ENCODE data around the gene ARHGAP10.

Gene ARHGAP10

DNA sequence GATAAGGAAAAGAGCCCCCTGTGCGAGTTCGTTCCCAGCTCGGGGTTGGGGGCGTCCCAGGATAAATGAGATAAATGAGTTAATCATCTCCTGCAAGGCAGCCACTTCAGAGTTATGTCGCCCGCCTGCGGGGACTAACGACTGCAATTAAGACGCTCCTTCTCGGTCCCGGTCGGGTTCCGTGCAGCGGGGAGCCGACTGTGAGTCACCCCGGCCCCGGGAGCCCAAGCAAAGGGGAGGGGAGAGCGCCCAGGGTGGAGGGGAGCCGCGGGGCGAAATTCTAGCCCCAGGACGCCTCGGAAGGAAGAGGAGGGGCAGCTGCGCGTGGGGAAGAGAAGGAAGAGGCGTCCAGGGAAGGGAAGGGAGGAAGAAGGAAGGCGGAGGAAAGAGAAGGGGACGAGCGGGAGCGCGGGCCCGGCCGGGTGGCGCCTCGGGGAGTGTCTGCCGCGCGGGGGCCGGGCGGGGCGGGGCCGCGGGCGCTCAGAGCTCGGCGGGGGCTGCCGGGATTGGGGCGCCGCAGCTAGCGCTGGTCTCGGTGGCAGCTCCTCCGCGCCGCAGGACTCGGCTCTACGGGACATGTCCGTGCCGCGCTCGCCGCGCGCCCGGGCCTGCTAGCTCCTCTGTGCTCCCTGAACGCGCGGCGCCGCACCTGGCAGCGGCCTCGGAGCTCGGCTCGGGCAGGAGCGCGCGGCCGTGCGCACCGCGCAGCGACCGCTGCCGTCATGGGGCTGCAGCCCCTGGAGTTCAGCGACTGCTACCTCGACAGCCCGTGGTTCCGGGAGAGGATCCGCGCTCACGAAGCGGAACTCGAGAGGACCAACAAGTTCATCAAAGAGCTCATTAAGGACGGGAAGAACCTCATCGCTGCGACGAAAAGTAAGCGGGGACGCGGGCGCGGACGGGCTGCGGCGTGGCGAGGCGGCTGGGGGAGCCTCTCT, at the start of gene ARHGAP10:
ARHGAP10 (plus strand) TSS at position 509 of the 938 bp plus-strand sequence; CDS start at position 723, 214 bp downstream.
- peak; percentile 74 for FAIRE-seq
- peak; percentile 35 for DNase-seq (ENCODE audit: extremely low spot score, insufficient read length, low read depth)

- DNase-seq (ENCODE audit: extremely low spot score, insufficient read length, low read depth) (no peak), FAIRE-seq (no peak)
Observed at GRCh38 chr4:147682755-147683154, 49.1 kb upstream of the ARHGAP10 start.

DNA sequence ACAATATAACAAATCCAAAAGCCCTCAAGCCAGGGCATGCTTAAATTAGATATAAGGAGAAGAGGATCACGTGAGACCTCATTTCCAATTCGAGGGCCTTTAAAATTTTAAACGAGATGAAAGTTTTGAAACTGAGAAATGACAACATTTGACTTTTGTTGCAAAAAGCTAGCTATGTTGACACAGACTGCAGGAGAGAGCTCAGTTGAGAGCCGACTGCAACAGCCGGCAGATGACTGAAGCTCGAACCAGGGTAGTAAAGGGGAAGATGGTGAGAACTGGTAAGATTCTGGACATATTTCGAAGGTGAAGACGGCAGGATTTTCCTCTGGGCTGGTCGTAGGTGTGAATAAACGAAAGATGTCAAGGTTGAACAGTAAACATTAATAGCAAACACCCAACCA, 48.7 kb upstream of the ARHGAP10 start:
- no peak for DNase-seq (ENCODE audit: extremely low spot score, insufficient read length, low read depth)

DNA sequence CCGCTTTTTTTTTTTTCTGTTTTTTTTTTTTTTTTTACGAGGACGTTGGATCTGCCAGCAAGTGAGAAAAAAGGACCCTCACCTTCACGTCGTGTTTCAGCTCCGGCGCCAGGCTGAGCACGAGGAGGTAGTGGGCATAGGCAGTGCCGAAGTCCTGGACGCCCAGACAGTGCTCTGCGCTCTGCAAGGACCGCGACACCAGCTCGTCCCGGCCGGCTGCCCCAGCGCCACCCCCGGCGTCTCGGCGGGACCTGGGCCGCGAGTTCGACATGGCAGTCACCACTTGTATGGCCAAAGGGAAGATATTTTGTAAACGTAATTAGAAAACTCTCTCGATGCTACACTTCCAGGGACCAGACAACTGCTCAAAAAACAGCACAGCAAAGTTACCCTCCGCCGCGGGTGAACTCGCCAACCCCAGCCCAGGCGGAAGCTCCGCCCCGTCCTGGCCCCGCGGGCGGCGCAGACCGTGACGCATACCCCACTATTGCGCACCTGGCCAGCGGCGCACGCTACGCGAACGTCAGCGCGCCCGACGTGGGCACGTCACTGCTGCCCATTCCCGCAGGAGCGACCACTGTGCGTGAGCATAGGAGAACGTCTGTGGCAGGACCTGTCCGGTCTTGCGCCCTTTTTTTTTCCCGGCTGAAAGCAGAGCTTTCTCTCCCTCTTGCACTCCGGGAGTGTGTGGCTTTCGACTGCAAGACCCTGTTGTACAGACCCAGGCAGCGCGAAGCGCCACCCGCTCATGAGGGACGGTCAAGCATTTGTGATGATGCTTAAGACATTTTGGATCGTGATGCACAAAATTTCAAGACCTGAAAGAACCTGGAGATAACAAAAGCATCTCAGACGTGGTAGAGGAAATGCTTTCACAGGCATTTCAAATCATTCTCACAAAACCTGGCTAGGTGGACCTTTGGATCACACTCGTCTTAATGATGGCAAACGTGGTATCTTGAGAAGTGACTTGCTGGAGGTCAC, 47.9 kb upstream of the ARHGAP10 start, which contains the start of gene PRMT9:
PRMT9 (minus strand) TSS at position 447 of the 984 bp plus-strand sequence; CDS start at position 271, 176 bp downstream.
- peak; percentile 96 for FAIRE-seq
- DNase-seq (ENCODE audit: extremely low spot score, insufficient read length, low read depth), result peak; percentile 93

More for the DNA sequence above, 48.7 kb upstream of the ARHGAP10 start:
- FAIRE-seq, result no peak

DNA sequence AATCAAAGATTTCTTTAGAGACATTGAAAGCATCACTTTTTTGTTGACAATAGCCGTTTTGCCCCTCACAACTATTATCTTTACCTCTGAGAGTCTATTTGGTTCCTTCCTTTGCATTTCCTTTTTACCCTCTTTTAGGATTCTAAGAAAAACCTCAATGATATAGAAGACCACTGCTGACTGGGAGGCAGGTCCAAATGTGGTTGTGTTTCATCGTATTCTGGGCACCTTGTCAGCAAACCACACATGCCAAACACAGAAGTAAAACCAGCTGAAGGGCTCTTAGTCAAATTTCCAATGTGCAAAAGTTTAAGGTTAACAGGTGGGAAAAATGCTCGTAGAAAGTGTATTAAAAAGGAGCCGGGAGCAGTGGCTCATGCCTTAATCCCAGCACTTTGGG, 42.8 kb upstream of the ARHGAP10 start:
- DNase-seq (ENCODE audit: extremely low spot score, insufficient read length, low read depth), result no peak
- no peak for FAIRE-seq

DNA sequence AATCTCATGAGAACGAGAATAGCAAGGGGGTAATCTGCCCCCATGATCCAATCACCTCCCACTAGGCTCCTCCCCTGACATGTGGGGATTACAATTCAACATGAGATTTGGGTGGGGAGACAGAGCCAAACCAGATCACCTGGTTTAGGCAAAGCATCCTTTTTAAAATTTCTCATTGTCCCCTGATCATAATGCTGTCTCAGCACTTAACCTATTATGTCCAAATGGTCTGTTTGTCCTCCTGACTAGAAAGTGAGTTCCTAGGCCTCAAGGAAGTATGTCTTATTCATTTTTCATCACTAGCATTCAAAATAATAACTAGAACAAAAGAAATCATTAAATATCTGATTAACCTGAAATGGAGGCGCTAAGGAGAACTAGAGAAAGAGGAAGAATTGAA, 40.1 kb upstream of the ARHGAP10 start:
- FAIRE-seq, result no peak

DNA sequence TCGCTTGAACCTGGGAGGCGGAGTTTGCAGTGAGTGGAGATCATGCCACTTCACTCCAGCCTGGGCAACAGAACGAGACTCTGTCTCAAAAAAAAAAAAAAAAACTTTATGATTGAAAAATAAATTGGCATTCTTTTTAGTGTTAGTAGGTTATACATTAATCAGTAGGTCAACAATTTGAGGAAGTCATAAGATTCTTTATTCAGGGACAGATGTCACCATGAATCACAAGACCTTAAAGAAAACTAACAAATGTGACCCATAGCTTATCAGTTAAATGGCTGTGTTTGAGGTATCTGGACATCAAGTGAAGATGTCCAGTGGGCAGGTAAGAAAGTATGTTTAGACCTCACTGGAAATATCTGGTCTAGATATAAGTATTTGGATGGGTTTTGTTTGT, 38.7 kb upstream of the ARHGAP10 start:
- DNase-seq (ENCODE audit: extremely low spot score, insufficient read length, low read depth), result no peak
- FAIRE-seq, result no peak

More for the DNA sequence above, 40.1 kb upstream of the ARHGAP10 start:
- no peak for DNase-seq (ENCODE audit: extremely low spot score, insufficient read length, low read depth)

- FAIRE-seq (no peak), DNase-seq (ENCODE audit: extremely low spot score, insufficient read length, low read depth) (no peak)
Observed at GRCh38 chr4:147696866-147697265, 35.0 kb upstream of the ARHGAP10 start.

GRCh38 chr4:147704846-147705245, 27.0 kb upstream of the ARHGAP10 start:
- peak; percentile 38 for FAIRE-seq
- no peak for DNase-seq (ENCODE audit: extremely low spot score, insufficient read length, low read depth)

DNA sequence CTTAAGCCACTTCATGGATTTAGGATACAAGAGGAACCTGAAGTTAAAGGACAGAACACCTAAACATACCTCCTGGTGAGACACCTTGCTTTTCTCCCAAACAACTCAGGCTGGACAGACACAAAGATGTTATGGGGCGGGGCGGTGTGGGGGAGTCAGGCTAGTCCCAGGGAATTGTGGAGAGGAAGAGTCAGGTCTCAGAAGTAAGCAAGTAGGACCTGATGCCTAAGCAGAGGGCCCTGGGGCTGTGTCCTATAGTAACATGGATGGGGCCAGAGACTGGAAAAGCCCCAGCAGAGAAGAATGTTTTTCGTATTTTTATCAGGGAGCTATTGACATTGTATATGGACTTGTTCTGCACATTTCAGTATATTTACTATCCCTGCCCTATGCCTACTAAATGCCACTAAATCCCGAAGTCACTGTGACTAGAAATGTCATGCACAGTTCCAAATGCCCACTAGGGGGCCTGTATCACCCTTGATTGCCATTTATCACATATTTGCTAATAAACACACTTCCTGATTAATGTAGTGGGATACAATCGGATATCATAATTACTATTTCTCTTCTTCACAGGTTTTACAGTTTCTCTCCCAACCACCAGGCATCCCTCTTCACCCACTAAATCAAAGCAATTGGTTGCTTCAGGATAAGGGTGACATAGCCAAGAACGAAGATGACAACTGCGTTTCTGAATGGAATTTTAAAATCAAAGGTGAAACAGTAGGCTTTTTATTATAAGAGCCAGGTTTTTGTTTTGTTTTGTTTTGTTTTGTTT, 23.8 kb upstream of the ARHGAP10 start:
- DNase-seq (ENCODE audit: extremely low spot score, insufficient read length, low read depth) (no peak), FAIRE-seq (peak; percentile 86)

DNA sequence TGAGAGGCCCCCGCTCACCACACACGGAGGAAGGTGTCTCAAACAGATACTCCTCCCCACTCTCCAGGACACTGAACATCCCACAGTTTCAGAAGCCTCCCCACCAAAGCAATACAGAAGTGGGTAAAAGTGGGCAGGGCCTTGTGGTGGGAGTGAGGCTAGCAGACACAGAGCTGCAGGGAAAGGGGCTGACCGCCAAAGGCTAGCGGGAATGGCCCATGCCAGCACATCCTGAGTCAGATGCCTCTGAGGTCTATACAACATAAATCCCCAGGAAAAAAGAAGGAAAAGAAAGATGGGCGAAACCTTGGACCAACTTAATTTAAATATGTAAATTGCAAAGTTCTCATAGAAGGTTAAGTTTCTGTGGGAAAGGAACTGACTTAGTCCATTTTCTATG, 21.9 kb upstream of the ARHGAP10 start:
- FAIRE-seq (no peak), DNase-seq (ENCODE audit: extremely low spot score, insufficient read length, low read depth) (no peak)

DNA sequence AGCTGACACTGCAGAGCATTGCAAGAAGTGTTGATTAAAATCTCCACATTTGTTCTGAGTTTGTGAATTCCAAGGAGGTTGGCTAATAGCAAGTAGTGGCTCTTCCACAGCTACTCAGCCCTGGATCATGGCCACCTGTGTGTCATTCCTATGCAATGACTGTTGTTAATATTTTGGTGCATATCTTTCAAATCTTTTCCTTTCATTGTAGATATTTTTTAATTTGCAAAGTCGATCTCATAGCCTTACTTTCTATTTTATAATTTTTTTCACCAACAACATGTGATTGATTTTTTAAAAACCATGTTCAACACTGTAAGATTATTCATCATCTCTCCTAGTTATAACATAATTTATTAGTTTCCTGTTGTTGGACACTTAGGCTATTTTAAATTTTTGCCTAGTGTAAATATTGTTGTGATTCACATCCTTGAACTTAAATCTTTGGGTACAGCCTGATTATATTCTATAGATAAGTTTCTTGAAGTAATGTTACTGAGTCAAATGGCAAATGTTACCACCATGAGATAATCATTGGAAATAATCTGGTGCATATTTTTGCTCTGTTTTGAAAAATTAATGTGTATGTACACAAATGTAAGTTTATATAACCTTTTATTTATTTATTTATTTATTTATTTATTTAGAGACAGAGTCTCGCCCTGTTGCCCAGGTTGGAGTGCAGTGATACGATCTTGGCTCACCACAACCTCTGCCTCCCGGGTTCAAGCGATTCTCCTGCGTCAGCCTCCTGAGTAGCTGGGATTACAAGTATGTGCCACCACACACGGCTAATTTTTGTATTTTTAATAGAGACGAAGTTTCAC, 17.1 kb upstream of the ARHGAP10 start:
- FAIRE-seq (no peak), DNase-seq (ENCODE audit: extremely low spot score, insufficient read length, low read depth) (no peak)

GRCh38 chr4:147717878-147718277, 14.0 kb upstream of the ARHGAP10 start:
- DNase-seq (ENCODE audit: extremely low spot score, insufficient read length, low read depth) (no peak), FAIRE-seq (peak; percentile 86)

DNA sequence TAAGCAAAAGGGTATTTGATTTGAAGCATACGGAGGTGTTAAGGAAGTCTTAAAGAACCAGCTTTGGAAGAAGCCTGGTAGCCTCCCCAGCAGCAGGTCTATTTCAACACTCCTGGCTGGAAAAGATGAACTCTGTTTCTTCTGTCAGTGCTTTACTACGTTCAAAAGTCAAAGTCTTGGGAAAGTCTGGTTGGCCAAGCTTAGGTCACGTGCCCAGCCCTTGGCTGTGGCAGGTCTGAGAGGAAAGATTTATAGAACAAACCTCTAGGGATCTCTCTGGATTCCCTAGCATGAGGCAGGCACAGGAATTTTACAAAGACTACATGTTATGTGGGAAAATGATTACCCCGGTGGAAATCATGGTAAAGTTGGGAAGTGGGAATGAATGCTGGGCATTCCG, 8.6 kb upstream of the ARHGAP10 start:
- no peak for FAIRE-seq

GRCh38 chr4:147724468-147725201, 7.3 kb upstream of the ARHGAP10 start:
- no peak for DNase-seq (ENCODE audit: extremely low spot score, insufficient read length, low read depth)
- FAIRE-seq, result no peak

More for the DNA sequence above, 8.6 kb upstream of the ARHGAP10 start:
- DNase-seq (ENCODE audit: extremely low spot score, insufficient read length, low read depth), result no peak

DNA sequence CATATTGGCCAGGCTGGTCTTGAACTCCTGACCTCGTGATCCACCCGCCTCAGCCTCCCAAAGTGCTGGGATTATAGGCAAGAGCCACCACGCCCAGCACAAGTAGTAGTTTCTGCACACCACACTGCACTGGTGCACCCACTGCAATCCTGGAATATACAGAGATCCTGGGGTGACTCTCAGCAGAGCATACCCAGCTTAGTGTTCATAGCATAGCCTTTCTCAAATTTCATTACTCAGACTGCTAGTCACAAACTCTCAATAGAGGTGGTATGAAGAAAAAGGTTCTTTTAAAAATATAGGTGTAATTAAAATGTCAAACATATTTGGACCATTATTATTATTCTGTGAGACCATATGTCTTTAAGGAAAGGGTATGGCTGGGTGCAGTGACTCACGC, 6.2 kb upstream of the ARHGAP10 start:
- FAIRE-seq, result no peak
- DNase-seq (ENCODE audit: extremely low spot score, insufficient read length, low read depth), result no peak

DNA sequence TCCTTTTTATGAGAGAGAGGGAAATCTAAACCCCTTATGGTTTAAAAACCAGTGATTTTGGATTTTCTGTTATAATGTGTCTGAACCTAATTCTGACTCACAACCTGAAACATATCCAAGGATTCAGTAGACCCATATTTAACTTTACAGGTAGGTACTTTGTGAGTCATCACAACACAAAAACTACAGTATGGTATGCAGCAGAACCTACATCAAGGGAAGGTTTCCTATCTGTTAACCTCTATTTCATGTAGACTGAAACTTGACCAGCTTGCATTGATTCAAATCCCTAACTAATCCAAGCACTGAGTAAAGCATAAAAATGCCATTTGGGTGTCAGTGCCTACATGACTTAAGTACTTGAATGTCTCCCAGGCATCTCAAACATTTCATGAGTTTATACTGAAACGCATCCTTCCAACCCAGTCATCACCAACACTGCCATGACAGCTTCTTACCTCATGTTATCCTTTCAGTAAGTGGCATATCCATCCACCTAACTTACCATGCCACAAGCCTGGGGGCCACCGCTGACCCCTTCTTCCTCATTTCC, 4.3 kb upstream of the ARHGAP10 start:
- DNase-seq (ENCODE audit: extremely low spot score, insufficient read length, low read depth) (no peak), FAIRE-seq (no peak)

- DNase-seq (ENCODE audit: extremely low spot score, insufficient read length, low read depth) (no peak), FAIRE-seq (no peak)
Observed at GRCh38 chr4:147730333-147730732, 1.6 kb upstream of the ARHGAP10 start.
